Embryonic facial prominence (tissue), 1 donor: Measurements from ENCODE around the gene OR2L8.
"Not testable (repeated sequence)": the region's sequence is repeated elsewhere in the genome, so short reads cannot be mapped to it uniquely, and the experiment has no call there.

Experiments
- DNase-seq: peaks from one replicate; pipeline ENCODE4 v3.0.0-alpha.2; 2016; ENCODE audit errors: extremely low spot score

The OR2L8 gene, protein sequence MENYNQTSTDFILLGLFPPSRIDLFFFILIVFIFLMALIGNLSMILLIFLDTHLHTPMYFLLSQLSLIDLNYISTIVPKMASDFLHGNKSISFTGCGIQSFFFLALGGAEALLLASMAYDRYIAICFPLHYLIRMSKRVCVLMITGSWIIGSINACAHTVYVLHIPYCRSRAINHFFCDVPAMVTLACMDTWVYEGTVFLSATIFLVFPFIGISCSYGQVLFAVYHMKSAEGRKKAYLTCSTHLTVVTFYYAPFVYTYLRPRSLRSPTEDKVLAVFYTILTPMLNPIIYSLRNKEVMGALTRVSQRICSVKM

DNA sequence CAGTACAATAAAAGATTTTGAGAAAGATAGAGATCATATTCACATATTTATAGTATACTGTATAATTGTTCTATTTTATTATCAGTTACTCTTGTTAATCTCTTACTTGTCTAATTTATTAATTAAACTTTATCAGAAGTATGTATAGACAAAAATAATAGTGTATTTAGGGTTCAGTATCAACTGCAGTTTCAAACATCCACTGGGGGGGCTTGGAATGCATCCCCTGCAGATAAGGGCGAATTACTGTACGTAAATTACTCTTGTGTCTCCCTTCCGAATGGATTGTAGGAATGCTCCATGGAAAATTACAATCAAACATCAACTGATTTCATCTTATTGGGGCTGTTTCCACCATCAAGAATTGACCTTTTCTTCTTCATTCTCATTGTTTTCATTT is at the start of gene OR2L8:
Gene OR2L8 (plus strand): TSS at position 301 of the 400 bp plus-strand sequence. CDS start 0 bp downstream, at position 301.
- no peak for DNase-seq

DNA sequence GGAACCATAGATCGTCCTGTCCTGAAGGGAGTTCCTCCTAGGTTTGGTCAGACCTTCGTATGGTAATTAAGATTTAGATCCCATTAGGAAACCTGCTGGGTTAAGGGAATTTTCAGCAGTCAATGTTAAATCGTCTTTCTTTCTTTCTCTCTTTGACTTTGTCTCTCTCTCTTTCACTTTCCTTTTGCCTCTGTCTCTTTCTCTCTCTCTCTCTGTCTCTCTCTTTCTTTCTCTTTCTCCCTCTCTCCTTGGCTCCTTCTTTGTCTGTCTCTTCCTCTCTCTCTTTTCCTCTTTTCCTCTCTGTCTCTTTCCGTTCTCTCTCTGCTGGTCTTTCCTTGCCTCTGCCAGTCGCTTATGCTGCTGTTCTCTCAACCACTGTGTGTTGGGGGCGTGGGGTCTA is 44.5 kb upstream of the OR2L8 start:
- no peak for DNase-seq

DNA sequence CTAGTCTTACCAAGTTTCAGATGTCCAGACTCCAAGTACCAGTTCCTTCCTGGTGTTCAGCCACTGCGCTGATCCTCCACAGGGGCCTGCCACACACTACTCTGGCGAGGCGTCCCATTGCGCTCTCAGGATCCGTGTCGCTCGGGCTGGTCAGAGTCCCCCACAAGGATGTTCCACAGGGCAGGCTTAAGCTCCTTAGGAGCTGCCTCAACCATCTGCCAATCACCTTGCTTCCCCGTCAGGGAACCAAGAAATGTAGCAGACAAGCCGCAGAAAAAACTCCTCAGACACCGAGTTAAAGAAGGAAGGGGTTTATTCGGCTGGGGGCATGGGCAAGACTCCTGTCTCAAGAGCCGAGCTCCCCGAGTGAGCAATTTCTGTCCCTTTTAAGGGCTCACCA is 43.5 kb upstream of the OR2L8 start:
- DNase-seq, result no peak

DNA sequence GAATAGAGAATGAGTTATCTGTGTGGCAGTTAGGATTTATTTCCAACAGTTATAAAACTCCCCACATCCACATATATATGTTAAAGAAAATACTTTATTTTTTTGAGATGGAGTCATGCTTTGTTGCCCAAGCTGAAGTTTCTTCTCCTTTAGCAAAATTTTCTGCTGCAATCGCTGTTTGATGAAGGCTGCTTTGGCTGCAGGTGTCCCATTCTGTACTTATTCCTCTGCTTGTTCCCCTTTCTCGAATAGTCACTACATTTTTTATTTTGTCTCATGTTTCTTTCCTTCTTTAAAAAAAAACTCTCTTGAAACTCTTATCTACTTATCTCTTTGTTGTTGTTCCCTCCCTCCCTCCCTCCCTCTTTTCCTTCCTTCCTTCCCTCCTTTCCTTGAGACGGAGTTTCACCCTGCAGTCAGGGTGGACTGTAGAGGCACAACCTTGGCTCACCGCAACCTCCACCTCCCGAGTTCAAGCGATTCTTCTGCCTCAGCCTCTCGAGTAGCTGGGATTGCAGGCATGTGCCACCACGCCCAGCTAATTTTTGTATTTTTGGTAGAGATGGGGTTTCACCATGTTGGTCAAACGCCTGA is 42.7 kb upstream of the OR2L8 start:
- DNase-seq, result no peak

DNA sequence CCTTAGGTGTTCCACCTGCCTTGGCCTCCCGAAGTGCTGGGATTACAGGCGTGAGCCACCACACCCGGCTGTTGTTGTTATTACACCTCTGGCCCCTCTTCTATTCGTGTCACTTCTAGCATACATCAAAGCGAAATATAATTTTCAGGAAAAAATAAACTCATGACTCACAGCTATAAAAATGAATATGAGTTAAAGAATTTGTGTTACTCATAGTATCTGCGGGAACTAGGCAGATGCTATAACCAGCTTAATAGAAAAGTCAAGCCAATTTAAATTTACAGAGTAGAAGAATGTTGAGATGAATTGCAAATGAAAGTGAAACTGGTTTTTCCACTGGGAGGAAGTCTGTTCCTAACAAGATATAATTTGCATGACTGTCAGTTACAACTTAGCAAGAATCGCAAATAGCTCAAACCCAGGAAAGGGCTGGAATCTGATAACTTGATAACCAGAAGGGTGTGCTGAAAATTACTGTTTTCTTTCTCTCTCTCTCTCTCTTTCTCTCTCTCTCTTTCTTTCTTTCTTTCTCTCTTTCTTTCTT is 42.1 kb upstream of the OR2L8 start:
- no peak for DNase-seq

DNA sequence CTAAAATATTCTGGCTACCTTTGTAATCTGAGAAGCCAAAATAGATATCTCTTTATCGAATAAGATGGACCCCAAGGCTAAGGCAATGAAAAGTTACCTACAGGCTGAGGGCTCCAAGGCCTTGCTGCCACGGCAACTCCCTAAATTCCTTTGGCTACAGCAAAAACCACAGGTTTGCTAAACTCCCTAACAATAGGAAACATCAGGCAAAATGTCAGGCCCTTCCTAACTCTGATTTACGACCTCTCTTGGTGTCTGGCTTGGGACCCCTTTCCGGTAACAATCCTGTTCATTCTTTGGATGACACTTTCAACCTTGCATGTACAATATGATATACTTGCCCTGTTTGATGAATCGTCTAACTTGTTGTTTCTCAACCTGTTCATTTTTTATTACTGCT is 39.9 kb upstream of the OR2L8 start:
- DNase-seq, result no peak

DNA sequence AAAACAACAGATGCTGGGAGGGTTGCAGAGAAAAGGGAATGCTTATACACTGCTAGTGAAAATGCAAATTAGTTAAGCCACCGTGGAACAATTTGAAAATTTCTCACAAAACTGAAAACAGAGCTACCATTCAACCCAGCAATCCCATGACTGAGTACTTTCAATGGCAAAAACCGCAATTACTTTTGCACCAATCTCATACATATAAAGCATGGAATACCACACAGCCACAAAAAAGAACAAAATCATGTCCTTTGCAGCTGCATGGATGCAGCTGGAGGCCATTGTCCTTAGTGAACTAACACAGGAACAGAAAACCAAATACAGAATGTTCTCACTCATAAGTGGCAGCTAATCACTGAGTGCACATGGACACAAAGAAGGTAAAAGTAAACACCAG is 34.9 kb upstream of the OR2L8 start:
- no peak for DNase-seq

DNA sequence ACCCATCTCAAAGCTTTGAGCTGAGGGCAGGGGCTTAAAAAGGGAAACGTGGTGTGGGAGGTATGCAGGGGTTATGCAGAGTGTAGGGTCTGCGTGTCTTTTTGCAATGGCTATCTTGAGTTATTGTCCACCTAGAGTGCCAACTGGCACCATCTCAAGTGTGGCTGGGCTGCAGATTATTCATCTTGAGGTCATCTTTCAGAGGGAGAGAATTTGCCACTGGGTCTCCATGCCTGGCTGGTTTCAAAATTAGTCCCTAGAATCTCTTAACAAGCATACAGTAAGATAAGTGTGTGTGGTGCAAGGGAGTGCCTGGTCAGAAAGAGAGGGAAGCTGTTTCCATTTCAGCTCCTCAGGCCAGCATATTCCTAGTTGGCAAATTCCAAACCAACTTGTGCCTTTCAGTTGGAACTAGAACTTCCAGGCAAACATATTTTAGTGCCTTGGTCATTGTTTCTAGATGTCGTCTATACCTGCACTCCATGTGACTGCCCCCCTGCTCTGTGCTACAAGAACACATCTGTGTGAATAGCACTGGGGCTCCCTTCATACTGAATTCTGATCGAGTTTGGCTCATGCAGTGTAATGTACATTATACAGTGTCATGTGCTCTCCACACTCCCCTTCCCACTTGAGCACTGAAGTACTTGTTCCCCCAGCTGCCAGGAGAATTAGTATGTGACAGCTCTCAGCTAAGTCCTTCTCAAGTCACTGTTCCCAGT is 33.6 kb upstream of the OR2L8 start:
- no peak for DNase-seq

DNA sequence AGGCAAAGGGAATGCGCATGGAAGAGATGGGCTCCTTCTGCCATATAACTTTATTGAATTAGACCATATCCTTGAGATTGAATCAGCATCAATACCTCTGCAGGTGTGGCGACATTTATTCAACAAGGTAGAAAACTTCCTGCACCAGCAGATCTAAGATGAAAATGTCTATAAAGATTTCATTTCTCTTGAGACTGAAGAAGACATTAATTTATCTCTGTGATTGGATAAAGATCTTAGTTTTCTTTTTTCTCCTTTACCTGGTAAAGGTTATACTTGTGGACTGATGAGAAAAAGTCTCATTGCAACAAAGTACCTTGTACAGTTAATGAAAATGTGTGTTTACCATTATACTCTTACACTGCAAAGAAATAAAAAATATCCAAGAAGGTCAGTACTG is 28.7 kb upstream of the OR2L8 start, which contains the start of gene OR2T8:
Gene OR2T8 (plus strand): TSS at position 301 of the 400 bp plus-strand sequence. CDS start 766 bp downstream, outside the sequence.
- no peak for DNase-seq

DNA sequence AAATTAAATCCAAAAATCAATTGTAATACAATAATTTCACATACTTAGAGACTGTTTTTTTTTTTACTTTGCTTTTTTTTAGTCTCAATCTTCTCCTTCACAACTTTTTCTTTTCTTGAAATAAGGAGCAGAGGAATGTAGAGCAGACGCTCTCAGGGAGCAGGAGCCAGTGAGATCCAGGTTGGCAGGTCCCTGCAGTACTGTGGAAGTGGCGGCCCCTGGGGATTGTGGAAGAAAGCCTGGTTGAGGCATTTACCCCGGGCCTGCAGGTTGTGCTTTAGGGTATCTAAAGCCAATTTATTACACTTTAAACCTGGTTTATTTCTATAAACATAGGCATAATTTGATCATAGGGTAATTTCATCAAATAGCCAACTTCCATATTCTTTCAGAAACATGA is 24.7 kb upstream of the OR2L8 start:
- no peak for DNase-seq

DNA sequence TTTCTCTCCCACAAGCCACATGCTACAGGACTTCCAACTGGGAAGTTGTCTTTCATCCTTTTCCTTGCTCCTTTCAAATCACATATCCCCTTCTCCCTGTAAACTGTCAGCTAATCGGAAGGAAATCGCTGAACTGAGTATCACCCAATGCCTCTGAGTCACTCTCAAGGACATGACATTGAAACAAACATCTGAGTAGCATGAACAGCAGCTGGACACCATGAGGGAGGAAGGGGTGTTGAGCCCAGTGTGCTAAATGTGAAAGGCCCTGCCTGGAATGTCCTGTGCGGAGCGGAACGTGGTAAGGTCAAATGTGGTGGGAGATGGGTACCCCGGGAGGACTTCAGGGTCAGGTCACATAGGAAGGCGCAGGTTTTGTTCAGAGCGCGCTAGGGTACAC is 23.8 kb upstream of the OR2L8 start, which contains the start of gene OR2AJ1:
Gene OR2AJ1 (plus strand): TSS at position 22 of the 400 bp plus-strand sequence. CDS start 8,880 bp downstream, outside the sequence.
- DNase-seq, result no peak

DNA sequence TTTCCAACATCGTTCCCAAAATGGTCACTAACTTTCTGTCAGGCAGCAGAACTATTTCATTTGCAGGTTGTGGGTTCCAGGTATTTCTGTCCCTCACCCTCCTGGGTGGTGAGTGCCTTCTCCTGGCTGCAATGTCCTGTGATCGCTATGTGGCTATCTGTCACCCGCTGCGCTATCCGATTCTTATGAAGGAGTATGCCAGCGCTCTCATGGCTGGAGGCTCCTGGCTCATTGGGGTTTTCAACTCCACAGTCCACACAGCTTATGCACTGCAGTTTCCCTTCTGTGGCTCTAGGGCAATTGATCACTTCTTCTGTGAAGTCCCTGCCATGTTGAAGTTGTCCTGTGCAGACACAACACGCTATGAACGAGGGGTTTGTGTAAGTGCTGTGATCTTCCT is 14.7 kb upstream of the OR2L8 start:
- no peak for DNase-seq

DNA sequence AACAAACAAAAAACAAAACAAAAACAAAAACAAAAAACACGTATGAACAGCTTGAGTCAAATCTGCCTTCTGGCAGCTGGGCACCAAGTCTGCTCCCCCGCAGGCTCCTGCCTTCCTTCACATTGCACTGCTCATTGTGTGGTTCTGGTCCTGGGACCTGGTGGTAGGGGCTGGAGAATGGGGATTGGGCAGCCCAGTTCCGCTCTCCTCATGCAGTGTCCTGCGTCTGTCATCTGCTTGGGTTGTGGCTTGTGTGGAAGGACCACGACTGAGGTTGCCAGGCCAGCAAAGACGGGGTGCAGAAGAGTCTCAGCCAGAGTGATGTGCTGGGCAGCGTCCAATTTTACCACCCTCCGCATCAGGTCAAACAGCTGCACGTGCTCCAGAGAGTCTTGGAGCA is 12.9 kb upstream of the OR2L8 start:
- DNase-seq, result no peak

DNA sequence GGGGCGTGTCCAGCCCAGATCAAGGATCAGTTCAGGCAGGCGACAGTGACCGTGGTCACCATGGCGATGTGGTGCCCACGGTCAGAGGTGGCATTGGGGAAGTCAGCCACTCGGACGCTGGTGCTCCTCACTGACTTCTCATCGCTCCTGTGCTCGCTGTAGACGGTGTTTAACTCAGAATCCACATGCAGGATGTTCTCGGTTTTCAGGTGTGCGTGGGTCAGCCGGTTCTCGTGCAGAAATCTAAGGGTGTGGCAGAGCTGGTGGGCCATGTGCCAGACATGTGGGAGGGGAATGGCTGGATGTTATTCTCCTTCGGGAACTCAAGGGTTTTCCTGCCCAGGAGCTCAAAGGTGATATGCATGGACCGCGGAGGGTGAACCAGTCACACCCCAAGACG is 12.2 kb upstream of the OR2L8 start:
- DNase-seq, result no peak

DNA sequence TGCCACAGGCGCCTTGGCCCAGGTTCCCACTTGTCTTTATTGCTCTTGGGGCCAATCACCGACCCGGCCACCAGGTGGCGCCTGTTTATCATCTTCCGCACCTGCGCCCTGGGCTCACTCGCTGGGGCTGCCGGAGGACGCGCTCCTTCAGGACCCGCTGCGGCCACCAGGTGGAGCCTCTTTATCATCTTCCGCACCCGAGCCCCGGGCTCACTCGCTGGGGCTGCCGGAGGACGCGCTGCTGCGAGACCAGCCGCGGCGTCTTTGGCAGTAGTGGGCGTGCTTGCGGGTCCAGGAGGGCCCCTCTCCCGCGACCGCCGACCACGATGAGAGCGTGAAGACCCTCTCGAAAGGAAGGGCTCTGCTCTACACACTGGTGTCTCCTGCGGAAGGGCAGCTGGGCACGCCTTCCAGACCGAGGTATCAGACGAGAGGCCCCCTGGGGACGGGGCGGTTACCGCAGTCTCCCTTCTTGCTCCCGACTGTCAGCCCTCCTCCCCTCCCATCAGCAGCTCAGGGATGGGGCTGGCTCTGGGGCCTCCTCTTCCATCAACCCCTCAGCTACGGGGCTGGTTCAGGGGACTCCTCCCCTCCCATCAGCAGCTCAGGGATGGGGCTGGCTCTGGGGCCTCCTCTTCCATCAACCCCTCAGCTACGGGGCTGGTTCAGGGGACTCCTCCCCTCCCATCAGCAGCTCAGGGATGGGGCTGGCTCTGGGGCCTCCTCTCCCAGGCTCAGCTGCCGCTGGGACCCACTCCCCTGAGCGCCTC is 11.5 kb upstream of the OR2L8 start:
- not testable (repeated sequence) for DNase-seq

DNA sequence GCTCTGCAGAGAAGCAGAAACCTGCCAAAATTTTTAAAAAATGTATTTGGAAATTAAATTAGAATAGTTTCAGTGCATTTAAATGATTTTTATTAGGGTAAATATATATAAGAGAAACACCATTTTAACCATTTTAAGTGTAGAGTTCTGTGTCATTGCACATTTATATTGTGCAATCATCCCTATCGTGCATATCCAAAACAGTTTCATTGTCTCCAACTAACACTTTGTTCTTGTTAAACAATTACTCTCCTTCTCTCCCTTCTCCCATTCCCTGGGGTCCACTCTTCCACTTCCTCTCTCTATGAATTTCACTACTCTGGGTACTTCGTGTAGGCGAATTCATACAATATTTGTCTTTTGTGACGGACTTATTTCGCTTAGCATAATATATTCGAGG is 6.0 kb upstream of the OR2L8 start:
- no peak for DNase-seq

DNA sequence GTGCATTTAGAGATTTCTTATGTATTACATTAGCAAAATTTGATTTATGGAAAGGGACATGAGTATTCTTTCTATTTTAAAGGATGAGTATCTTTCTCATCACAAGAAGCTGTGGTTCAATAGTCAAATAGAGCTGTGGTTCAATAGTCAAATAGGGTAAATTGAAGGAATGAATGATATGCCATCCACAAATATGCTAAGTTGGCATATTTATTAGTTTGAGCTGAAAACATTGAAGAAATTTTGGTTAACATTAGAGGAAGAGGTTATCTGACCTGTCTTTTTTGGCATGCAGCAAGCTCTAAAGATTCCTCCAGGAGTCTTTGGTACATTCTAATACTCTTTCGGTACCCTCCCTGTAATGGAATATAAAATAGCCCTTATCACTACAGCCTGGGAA is 4.8 kb downstream of the OR2L8 start:
- DNase-seq, result no peak

DNA sequence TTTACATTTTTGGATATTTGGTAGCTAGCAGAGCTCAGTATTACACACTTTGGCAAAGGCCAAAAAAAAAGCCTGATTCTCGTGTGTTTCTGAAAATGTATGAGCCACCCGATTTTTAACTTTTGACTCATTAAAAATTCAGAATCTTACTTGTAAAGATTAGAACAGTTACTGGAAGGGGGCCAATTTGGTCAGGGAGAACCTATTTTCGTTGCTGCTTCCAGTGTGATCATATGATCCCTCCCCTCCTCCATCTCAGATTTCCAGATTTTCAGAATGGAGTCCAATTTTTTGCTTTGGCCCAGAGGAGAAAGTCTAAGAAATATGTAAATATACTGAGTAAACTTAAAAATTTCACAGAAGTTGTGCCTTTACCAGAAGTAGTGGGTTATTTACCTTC is 13.1 kb downstream of the OR2L8 start:
- no peak for DNase-seq

DNA sequence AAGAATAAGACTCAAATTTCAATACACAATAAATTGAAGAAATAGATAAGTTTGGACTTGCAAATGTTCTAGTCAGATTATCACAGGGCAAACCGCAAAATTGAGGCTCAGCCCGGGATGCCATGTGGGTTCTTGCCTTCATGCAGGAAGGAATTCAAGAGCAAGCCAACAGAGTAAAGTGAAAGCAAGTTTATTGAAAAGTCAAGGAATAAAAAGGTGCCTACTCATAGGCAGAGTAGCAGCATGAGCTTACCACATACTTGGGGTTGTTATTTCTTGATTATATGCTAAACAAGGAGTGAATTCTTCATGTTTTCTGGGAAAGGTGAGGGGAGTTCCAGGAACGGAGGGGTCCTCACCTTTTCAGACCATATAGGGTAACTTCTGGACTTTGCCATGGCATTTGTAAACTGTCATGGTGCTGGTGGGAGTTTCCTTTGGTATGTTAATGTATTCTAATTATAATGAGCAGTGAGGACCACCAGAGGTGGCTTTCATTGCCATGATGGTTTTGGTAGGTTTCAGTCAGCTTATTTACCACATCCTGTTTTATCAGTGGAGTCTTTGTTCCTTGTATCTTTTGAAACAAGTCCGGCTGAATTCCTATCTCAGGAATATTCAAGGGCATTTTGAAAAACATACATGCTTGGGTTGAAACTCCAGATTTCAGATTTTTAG is 14.4 kb downstream of the OR2L8 start:
- no peak for DNase-seq

DNA sequence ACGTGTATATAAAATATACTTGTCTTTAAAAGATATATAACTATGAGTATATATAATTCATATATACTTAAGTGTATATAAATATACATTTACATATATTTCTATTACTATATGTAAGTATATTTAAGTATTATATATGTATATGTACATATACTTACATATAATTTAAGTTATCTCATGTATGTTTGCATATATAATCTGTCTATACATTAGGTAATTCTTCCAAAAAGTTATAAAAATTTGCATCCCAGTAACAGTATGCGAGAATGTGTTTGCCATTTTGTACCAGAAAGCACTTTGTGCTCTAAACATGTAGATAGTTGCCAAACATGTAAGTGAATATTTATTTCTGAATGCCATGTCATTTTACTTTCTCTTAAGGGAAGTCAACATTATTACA is 16.3 kb downstream of the OR2L8 start, which contains the start of gene OR2AK2:
Gene OR2AK2 (plus strand): TSS at position 301 of the 400 bp plus-strand sequence. CDS start 144 bp downstream, outside the sequence.
- DNase-seq, result no peak
